Stimulated activated naive CD8-positive, alpha-beta T cell treated with anti-CD3 and anti-CD28 coated beads, Interleukin-15, amount 100 ng/mL, for 72 hours (primary cell): ENCODE results near the gene GIPC1.
A peak's percentile ranks its signal among the peaks of the same experiment; 100 is the strongest.
"Not testable (repeated sequence)": the region's sequence is repeated elsewhere in the genome, so short reads cannot be mapped to it uniquely, and the experiment has no call there.

Source experiments
- ATAC-seq: fragments of 150-1000 bp; cut with Tn5 transposase; 2 replicates; pipeline ENCODE4 v1.10.0; 2021; ENCODE audit warnings: mild to moderate bottlenecking, moderate library complexity
- DNase-seq, 2 donors: peaks; one replicate each; pipeline ENCODE4 v3.0.0; 2021 to 2022
- H3K27ac Mint-ChIP-seq, 2 donors: one replicate each; pipeline ENCODE4 v1.8.0; 2022; ENCODE audit warnings: mild to moderate bottlenecking in 2 of 2, mixed read lengths in 2 of 2, moderate library complexity in 2 of 2
- H3K27me3 Mint-ChIP-seq: one replicate; pipeline ENCODE4 v1.8.0; 2022; ENCODE audit warnings: mixed read lengths
- H3K4me1 Mint-ChIP-seq: one replicate; pipeline ENCODE4 v1.8.0; 2022; ENCODE audit warnings: mild to moderate bottlenecking, mixed read lengths
- H3K4me3 Mint-ChIP-seq, 2 donors: one replicate each; pipeline ENCODE4 v1.8.0; 2022; ENCODE audit warnings: mild to moderate bottlenecking in 2 of 2, mixed read lengths in 2 of 2, moderate library complexity in 1 of 2
- H3K9me3 Mint-ChIP-seq, 2 donors: one replicate each; pipeline ENCODE4 v1.8.0; 2022; ENCODE audit warnings: mixed read lengths in 2 of 2

The GIPC1 gene, protein sequence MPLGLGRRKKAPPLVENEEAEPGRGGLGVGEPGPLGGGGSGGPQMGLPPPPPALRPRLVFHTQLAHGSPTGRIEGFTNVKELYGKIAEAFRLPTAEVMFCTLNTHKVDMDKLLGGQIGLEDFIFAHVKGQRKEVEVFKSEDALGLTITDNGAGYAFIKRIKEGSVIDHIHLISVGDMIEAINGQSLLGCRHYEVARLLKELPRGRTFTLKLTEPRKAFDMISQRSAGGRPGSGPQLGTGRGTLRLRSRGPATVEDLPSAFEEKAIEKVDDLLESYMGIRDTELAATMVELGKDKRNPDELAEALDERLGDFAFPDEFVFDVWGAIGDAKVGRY

GRCh38 chr19:14496029-14496833 lies at the start of gene GIPC1:
GIPC1 (minus strand) TSS chr19:14496127; CDS start chr19:14482976, 13,151 bp downstream.
- Mint-ChIP-seq H3K4me3 (peak within 1 kb of the TSS; percentile 80 to 83), H3K4me1 (peaks cover 28% of the 10 kb centered on the region), H3K9me3 (no peaks in the 10 kb centered on the region), H3K27me3 (peaks cover 7% of the 10 kb centered on the region), H3K27ac (peak within 1 kb of the TSS; percentile 74 to 89)
- ATAC-seq (peak; percentile 95), DNase-seq (peak; percentile 83 to 84)

GRCh38 chr19:14545716-14546082 lies 49.8 kb upstream of the GIPC1 start:
- peaks cover 45% of the 10 kb centered on the region for H3K4me1 Mint-ChIP-seq
- DNase-seq (no peak), ATAC-seq (no peak)
- H3K27me3 Mint-ChIP-seq, result no peaks in the 10 kb centered on the region
- no peaks in the 10 kb centered on the region for H3K9me3 Mint-ChIP-seq
- H3K27ac Mint-ChIP-seq, result peak overlapping the region in 1 of 2 donors; percentile 76
- H3K4me3 Mint-ChIP-seq, result no peak overlapping the region

DNA sequence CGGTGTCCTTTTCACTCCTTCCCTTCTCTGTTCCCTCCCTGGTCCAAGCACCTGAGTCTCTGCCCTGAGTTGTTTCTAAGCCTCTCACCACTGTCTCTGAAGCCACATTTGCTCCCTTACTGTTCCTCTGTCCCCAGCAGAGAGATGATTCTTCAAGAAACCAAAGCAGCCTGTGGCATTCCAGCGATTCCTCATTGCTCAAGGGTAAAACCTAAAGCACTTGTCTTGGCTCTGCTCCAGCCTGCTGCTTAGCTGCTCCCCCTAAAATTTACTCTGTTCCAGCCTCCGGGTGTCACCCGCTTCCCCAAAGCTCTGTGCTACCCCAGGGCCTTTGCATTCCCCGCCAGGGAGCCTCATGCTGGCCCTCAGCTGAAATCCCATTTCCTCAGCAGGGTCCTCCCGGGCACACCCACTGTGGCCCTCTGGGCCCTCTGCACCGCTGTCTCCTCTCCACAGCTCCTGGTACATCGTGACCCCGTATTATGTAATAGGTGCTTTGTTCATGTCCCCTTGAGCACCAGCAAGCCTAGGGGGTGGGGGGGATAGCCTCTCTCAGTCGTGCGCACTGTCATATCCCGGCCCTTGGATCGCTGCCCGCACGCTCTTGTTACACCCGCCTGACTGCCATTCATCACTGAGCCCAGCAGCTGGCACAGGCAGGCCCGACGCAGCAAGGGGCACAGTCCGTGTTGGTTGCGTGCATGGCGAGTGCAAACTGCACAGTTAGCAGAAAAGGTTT lies 49.2 kb upstream of the GIPC1 start:
- DNase-seq (no peak), ATAC-seq (no peak)
- H3K27ac Mint-ChIP-seq, result peak overlapping the region in 1 of 2 donors; percentile 76
- H3K9me3 Mint-ChIP-seq, result no peaks in the 10 kb centered on the region
- peaks cover 40% of the 10 kb centered on the region for H3K4me1 Mint-ChIP-seq
- H3K27me3 Mint-ChIP-seq, result no peaks in the 10 kb centered on the region
- H3K4me3 Mint-ChIP-seq, result no peak overlapping the region

GRCh38 chr19:14544047-14544446 lies 48.1 kb upstream of the GIPC1 start:
- Mint-ChIP-seq H3K9me3 (no peaks in the 10 kb centered on the region), H3K27me3 (no peaks in the 10 kb centered on the region), H3K4me3 (no peak overlapping the region), H3K4me1 (peaks cover 40% of the 10 kb centered on the region), H3K27ac (no peak overlapping the region)
- DNase-seq (no peak), ATAC-seq (no peak)

- DNase-seq (no peak), ATAC-seq (no peak)
- Mint-ChIP-seq H3K27me3 (no peaks in the 10 kb centered on the region), H3K4me3 (no peak overlapping the region), H3K4me1 (peaks cover 40% of the 10 kb centered on the region), H3K9me3 (no peaks in the 10 kb centered on the region), H3K27ac (no peak overlapping the region)
Observed at GRCh38 chr19:14542711-14543328, 46.9 kb upstream of the GIPC1 start.

GRCh38 chr19:14541979-14542378 lies 46.1 kb upstream of the GIPC1 start:
- not testable (repeated sequence) for H3K4me3 Mint-ChIP-seq, H3K9me3 Mint-ChIP-seq, H3K27ac Mint-ChIP-seq, H3K27me3 Mint-ChIP-seq, ATAC-seq, DNase-seq
- peaks cover 41% of the 10 kb centered on the region for H3K4me1 Mint-ChIP-seq

DNA sequence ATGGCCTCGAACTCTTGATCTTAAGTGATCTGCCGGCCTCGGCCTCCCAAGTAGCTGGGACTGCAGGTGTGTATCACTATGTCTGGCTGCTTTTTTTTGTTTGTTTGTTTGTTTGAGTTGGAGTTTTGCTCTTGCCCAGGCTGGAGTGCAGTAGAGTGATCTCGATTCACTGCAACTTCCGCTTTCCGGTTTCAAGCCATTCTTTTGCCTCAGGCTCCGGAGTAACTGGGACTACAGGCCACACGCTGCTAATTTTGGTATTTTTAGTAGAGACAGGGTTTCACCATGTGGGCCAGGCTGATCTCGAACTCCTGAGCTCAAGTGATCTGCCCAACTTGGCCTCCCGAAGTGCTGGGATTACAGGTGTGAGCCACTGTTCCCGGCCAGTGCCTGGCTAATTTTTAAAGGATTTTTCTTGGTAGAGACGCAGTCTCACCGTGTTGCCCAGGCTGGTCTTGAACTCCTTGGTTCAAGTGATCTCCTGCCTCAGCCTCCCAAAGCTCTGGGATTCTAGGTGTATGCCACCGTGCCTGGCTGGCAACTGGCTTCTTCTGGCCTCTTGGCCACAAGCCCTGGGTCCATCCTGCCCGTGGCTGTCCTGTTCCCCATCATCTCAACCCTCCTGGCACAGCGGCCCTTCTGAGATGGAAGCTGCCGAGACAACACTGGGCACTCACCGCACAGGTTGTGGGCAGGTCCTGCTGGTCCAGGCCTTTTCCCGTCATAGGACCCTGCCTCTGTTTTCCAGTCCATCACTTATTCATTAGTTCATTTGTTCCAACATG lies 45.0 kb upstream of the GIPC1 start:
- Mint-ChIP-seq H3K27me3 (no peaks in the 10 kb centered on the region), H3K9me3 (no peaks in the 10 kb centered on the region), H3K27ac (no peak overlapping the region), H3K4me1 (peaks cover 48% of the 10 kb centered on the region), H3K4me3 (no peak overlapping the region)
- DNase-seq, result no peak
- ATAC-seq, result no peak

GRCh38 chr19:14536926-14537692 lies 41.2 kb upstream of the GIPC1 start:
- Mint-ChIP-seq H3K4me3 (no peak overlapping the region), H3K9me3 (no peaks in the 10 kb centered on the region)
- ATAC-seq, result peak; percentile 68

GRCh38 chr19:14533450-14533849 lies 37.5 kb upstream of the GIPC1 start:
- H3K4me3 Mint-ChIP-seq, result no peak overlapping the region
- H3K9me3 Mint-ChIP-seq, result no peaks in the 10 kb centered on the region
- no peak for DNase-seq
- peaks cover 46% of the 10 kb centered on the region for H3K4me1 Mint-ChIP-seq
- H3K27me3 Mint-ChIP-seq, result no peaks in the 10 kb centered on the region
- no peak overlapping the region for H3K27ac Mint-ChIP-seq
- ATAC-seq, result no peak

More at GRCh38 chr19:14536926-14537692, 41.2 kb upstream of the GIPC1 start:
- peak in 1 of 2 donors; percentile 43 for DNase-seq
- peaks cover 37% of the 10 kb centered on the region for H3K4me1 Mint-ChIP-seq
- no peak overlapping the region for H3K27ac Mint-ChIP-seq
- H3K27me3 Mint-ChIP-seq, result no peaks in the 10 kb centered on the region

DNA sequence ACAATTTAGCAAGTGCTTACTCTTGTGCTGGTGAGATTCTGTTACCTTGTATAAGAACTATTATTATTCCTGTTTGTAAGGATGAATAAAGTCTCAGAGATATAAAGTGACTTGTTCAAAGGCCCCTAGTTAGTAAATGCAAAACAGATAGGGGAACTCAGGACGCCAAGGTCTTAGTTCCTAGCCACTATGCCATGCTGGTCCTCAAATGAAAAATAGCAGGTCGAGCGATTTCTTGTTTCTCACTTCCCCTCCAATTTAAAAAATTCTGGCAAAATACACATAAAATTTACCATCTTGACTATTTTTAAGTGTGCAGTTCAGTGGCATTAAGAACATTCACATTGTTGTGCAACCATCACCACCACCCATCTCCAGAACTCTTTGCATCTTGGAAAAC lies 34.6 kb upstream of the GIPC1 start:
- Mint-ChIP-seq H3K4me1 (peaks cover 36% of the 10 kb centered on the region), H3K4me3 (peak overlapping the region; percentile 59 to 94), H3K27ac (peak overlapping the region in 1 of 2 donors; percentile 42), H3K9me3 (no peaks in the 10 kb centered on the region), H3K27me3 (no peaks in the 10 kb centered on the region)
- ATAC-seq (no peak), DNase-seq (no peak)

DNA sequence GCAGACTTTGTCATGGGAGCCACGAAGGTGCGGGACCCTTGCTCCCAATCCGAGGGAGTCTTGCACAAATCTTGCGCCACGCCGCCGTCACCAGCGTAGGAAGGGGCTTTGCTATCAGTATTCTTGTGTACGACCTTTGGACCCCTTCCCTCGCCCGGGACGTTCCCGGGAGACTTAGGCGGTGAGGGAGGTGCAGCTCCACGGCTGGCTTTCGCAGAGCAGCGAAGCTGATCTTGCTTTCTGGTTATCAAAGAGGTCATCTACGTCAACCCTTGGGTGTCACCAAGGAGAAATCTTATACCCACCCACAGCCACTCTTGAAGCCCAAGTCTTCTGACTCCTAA lies 34.0 kb upstream of the GIPC1 start:
- DNase-seq, result no peak
- H3K27me3 Mint-ChIP-seq, result no peaks in the 10 kb centered on the region
- no peaks in the 10 kb centered on the region for H3K9me3 Mint-ChIP-seq
- peak overlapping the region; percentile 94 to 100 for H3K4me3 Mint-ChIP-seq
- ATAC-seq, result no peak
- H3K27ac Mint-ChIP-seq, result peak overlapping the region; percentile 92 to 97
- peaks cover 36% of the 10 kb centered on the region for H3K4me1 Mint-ChIP-seq

GRCh38 chr19:14529254-14530004 lies 33.5 kb upstream of the GIPC1 start, which contains the start of gene TECR:
TECR (plus strand) TSS chr19:14529594; CDS start chr19:14529697, 103 bp downstream.
- H3K9me3 Mint-ChIP-seq, result no peaks in the 10 kb centered on the region
- peak; percentile 97 for ATAC-seq
- H3K4me1 Mint-ChIP-seq, result peaks cover 36% of the 10 kb centered on the region
- peak within 1 kb of the TSS; percentile 96 to 97 for H3K27ac Mint-ChIP-seq
- peak; percentile 100 for DNase-seq
- no peaks in the 10 kb centered on the region for H3K27me3 Mint-ChIP-seq
- peak within 1 kb of the TSS; percentile 94 to 100 for H3K4me3 Mint-ChIP-seq

DNA sequence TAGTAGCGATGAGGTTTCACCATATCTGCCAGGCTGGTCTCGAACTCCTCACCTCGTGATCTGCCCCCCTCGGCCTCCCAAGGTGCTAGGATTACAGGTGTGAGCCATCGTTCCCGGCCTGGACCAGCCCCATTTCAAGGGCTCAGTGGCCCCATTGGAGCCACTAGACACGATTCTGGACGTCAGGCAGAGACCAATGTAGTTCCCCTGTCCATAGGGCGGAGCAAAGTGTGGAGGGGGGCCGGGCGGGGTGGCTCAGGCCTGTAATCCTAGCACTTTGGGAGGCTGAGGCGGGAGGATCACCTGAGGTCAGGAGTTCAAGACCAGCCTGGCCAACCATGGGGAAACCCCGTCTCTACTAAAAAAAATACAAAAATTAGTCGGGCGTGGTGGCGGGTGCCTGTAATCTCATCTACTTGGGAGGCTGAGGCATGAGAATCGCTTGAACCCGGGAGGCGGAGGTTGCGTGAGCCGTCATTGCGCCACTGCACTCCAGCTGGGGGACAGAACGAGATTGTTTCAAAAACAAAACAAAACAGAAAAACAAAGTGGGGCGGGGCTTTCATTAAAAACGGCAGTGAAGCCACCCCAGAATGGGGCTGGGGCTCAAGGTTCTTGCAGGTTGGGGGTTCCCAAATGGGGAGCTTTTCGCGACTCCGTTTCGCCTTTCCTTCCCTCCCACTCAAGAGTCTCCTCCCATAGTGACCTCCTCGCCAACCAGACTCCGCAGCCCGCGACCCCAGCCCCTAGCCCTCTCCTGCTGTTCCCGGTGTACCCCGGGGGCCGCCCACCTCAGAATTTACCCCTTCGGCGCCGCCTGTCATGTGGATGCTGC lies 32.7 kb upstream of the GIPC1 start:
- no peaks in the 10 kb centered on the region for H3K27me3 Mint-ChIP-seq
- H3K4me3 Mint-ChIP-seq, result peak overlapping the region; percentile 94 to 100
- no peaks in the 10 kb centered on the region for H3K9me3 Mint-ChIP-seq
- DNase-seq (no peak), ATAC-seq (no peak)
- H3K27ac Mint-ChIP-seq, result peak overlapping the region; percentile 96
- H3K4me1 Mint-ChIP-seq, result peaks cover 38% of the 10 kb centered on the region
